Adrenal gland (tissue), 5 donors: ENCODE data around the gene IFNGR1.

ENCODE experiments used
- CTCF ChIP-seq, 6 experiments: fragments of 450-650 bp in 4 of 6; fragments of 200-600 bp in 2 of 6; sonication (generic) in 1 of 6; IDR thresholded peaks; 1 replicate in 5 of 6; 2 replicates in 1 of 6; pipeline versions ENCODE4 v1.5.1 to v1.8.0; 2016 to 2021; ENCODE audit warnings: antibody characterized with exemption in 6 of 6, mild to moderate bottlenecking in 2 of 6, moderate library complexity in 1 of 6
- POLR2A ChIP-seq, 2 donors: fragments of 450-650 bp; IDR thresholded peaks; one replicate each; pipeline ENCODE4 v1.6.1; 2017; ENCODE audit warnings: antibody characterized with exemption in 2 of 2, mild to moderate bottlenecking in 2 of 2, moderate library complexity in 1 of 2
- donor health status: DM: no; HTN: no; CAD: no.

- no peak for TF ChIP-seq POLR2A (IDR thresholded peaks at IDR 0.05)
- no peak for TF ChIP-seq CTCF (IDR thresholded peaks at IDR 0.05)
Observed at GRCh38 chr6:137155830-137156229, 63.4 kb downstream of the IFNGR1 start.
